Thyroid gland (tissue), 4 donors: Measurements from ENCODE around the gene CUEDC1.

Experiments
- CTCF ChIP-seq, 6 experiments: fragments of 200-600 bp in 3 of 6; fragments of 450-650 bp in 3 of 6; sonication (generic) in 3 of 6; IDR thresholded peaks; one replicate each; pipeline ENCODE4 v1.5.1; 2016 to 2019; ENCODE audit warnings: antibody characterized with exemption in 6 of 6, mild to moderate bottlenecking in 2 of 6, inconsistent platforms in 1 of 6, moderate library complexity in 1 of 6
- POLR2A ChIP-seq, 2 donors: fragments of 450-650 bp; IDR thresholded peaks; one replicate each; pipeline ENCODE4 v1.6.1; 2017; ENCODE audit warnings: antibody characterized with exemption in 2 of 2, mild to moderate bottlenecking in 2 of 2, moderate library complexity in 1 of 2

- TF ChIP-seq POLR2A (IDR thresholded peaks at IDR 0.05) = no peak
- no peak for TF ChIP-seq CTCF (IDR thresholded peaks at IDR 0.05)
These were observed 19.1 kb downstream of the CUEDC1 start for GRCh38 chr17:57935833-57936807.
